RWPE2 (cell line): ENCODE results near the gene MAP3K14.

ENCODE experiments used
- ATAC-seq: fragments of 200-7000 bp; cut with Tn5 transposase; 3 replicates; pipeline ENCODE4 v1.9.1; 2021; ENCODE audit warnings: low read depth
- DNase-seq: peaks from one replicate; pipeline ENCODE4 v3.0.0-alpha.2; 2020; ENCODE audit warnings: low spot score
- H3K27ac ChIP-seq: fragments of 450-650 bp; 2 replicates; pipeline ENCODE4 v1.5.1; 2017; ENCODE audit warnings: mild to moderate bottlenecking; ENCODE audit not compliant: poor library complexity, severe bottlenecking
- H3K27me3 ChIP-seq: fragments of 250-450 bp; sonication (Bioruptor Pico); 2 replicates; pipeline ENCODE4 v1.5.1; 2021; ENCODE audit warnings: mild to moderate bottlenecking, moderate library complexity; ENCODE audit not compliant: insufficient read depth, poor library complexity, severe bottlenecking
- H3K36me3 ChIP-seq: fragments of 250-450 bp; sonication (Bioruptor Pico); 2 replicates; pipeline ENCODE4 v1.5.1; 2020; ENCODE audit warnings: low read depth, mild to moderate bottlenecking, moderate library complexity
- H3K4me1 ChIP-seq: fragments of 250-450 bp; sonication (Bioruptor Pico); 2 replicates; pipeline ENCODE4 v1.5.1; 2021; ENCODE audit warnings: mild to moderate bottlenecking, moderate library complexity; ENCODE audit not compliant: insufficient read depth, poor library complexity, severe bottlenecking
- H3K4me3 ChIP-seq: fragments of 250-450 bp; sonication (Bioruptor Pico); 2 replicates; pipeline ENCODE4 v1.5.1; 2021; ENCODE audit warnings: mild to moderate bottlenecking, moderate library complexity; ENCODE audit not compliant: severe bottlenecking
- H3K9me3 ChIP-seq: fragments of 250-450 bp; sonication (Bioruptor Pico); 2 replicates; pipeline ENCODE4 v1.5.1; 2021; ENCODE audit warnings: mild to moderate bottlenecking, moderate library complexity; ENCODE audit not compliant: severe bottlenecking
- TF ChIP-seq, protein P1 (sequence below): fragments of 450-650 bp; IDR thresholded peaks from one replicate; pipeline ENCODE4 v1.5.1; 2017; ENCODE audit warnings: mild to moderate bottlenecking, moderate library complexity; ENCODE audit not compliant: poor library complexity, severe bottlenecking

MAP3K14 gene

DNA sequence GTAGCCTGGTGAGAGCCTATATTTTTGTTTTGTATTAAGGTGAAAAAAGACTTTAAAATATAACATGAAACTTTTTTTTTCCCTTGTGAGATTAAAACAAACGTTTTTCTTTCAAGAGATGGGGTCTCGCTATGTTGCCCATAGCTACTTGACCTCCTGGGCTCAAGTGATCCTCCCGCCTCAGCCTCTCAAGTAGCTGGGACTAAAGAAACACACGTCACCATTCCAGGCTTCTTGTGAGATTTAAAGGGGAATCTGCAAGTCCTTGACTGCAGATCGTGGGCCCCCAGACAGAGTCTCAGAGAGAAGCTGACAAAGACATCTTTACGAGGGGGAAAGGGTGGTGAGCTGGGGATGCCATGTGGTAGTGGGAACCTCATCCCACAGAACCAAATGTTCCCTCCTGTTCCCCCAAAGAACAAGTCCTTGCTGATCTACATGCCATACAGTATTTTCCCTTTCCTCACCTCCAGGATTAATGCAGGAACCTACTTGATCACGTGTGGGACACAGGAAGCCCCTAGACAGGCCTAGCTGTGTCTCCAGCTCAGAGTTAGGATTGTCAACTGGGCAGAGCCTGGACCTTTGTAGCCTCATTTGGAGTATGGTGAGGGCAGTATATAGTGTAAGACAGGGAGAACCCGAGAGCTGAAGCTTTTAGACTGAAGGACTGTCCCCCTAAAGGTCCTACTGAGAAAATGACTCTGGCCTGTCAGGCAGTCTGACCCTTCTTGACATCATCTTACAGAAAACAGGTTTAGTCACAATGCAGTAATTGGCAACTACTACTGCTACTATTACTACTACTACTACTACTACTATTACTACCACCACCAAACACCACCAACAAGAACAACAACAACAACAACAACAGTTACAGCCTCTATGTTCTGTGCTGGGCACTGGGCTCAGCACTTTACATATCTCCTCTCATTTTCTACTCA is 4.1 kb downstream of the MAP3K14 start:
- Histone ChIP-seq H3K4me1 (peaks cover 51% of the 10 kb centered on the region), H3K36me3 (peaks cover 22% of the 10 kb centered on the region; the same call in 1 of the 2 replicates), H3K27me3 (no peaks in the 10 kb centered on the region), H3K27ac (peak overlapping the region; percentile 98), H3K9me3 (no peaks in the 10 kb centered on the region), H3K4me3 (no peak overlapping the region)
- TF ChIP-seq, protein P1, sequence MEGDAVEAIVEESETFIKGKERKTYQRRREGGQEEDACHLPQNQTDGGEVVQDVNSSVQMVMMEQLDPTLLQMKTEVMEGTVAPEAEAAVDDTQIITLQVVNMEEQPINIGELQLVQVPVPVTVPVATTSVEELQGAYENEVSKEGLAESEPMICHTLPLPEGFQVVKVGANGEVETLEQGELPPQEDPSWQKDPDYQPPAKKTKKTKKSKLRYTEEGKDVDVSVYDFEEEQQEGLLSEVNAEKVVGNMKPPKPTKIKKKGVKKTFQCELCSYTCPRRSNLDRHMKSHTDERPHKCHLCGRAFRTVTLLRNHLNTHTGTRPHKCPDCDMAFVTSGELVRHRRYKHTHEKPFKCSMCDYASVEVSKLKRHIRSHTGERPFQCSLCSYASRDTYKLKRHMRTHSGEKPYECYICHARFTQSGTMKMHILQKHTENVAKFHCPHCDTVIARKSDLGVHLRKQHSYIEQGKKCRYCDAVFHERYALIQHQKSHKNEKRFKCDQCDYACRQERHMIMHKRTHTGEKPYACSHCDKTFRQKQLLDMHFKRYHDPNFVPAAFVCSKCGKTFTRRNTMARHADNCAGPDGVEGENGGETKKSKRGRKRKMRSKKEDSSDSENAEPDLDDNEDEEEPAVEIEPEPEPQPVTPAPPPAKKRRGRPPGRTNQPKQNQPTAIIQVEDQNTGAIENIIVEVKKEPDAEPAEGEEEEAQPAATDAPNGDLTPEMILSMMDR: no peak
- ATAC-seq: no peak
- no peak for DNase-seq

DNA sequence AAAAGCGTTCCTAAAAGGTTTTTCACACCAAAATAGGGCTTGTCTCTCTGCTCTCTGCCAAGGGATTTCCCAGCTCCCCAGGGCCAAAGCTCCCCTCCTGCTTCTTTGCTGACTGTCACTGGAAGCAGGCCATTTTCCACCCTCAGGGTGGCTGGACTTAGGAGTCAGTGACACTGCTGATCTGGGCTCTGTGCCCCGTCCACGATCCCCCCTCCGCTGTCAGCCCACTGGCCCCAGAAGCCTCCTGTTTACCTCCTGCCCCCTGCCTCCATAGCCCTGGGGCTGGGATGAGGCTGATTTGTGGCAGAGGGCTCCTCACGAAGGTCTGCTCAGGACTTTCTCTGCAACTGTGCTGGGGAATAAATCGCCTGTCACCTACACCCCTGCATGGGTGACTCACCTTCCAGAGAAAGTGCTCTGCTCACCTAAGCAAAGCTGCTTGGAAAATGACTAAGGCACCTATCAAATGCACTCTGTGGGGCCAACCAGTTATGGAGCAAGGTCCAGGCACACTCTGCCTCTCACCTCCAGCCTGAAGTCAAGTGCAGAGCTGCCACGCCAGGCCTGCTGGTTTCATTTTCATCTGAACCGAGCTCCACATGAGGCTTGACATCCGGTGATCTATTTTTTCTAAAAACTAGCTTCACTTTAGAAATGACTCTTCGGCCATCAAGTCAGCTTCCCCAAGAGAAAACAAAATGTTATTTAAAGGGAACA is 4.9 kb downstream of the MAP3K14 start:
- ATAC-seq (peak; percentile 83), DNase-seq (peak; percentile 90)
- Histone ChIP-seq H3K4me1 (peaks cover 55% of the 10 kb centered on the region), H3K27ac (peak overlapping the region; percentile 98), H3K27me3 (no peaks in the 10 kb centered on the region), H3K4me3 (no peak overlapping the region), H3K36me3 (peaks cover 22% of the 10 kb centered on the region; the same call in 1 of the 2 replicates), H3K9me3 (no peaks in the 10 kb centered on the region)
- TF ChIP-seq, protein P1: no peak

DNA sequence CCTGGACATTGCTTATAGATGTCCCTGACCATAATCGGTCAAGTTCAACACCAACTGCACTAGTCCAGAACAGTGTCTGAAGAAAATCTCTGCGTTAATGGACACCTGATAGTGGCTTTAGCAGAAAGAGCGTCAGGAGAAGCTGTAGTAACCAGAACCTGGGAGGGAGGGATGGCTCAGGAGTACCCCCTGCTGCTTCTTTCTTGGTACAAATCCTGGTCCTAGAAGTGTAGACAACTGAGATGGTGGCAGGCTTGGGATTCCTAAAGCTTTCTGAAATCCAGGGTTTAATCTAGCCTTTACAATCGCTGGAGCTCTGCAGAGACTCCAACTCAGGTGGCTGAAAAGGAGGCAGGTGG is 5.4 kb downstream of the MAP3K14 start:
- Histone ChIP-seq H3K27me3 (no peaks in the 10 kb centered on the region), H3K36me3 (peaks cover 27% of the 10 kb centered on the region), H3K27ac (peak overlapping the region; percentile 98), H3K4me1 (peaks cover 60% of the 10 kb centered on the region), H3K4me3 (no peak overlapping the region), H3K9me3 (no peaks in the 10 kb centered on the region)
- no peak for DNase-seq
- TF ChIP-seq, protein P1: no peak
- no peak for ATAC-seq

DNA sequence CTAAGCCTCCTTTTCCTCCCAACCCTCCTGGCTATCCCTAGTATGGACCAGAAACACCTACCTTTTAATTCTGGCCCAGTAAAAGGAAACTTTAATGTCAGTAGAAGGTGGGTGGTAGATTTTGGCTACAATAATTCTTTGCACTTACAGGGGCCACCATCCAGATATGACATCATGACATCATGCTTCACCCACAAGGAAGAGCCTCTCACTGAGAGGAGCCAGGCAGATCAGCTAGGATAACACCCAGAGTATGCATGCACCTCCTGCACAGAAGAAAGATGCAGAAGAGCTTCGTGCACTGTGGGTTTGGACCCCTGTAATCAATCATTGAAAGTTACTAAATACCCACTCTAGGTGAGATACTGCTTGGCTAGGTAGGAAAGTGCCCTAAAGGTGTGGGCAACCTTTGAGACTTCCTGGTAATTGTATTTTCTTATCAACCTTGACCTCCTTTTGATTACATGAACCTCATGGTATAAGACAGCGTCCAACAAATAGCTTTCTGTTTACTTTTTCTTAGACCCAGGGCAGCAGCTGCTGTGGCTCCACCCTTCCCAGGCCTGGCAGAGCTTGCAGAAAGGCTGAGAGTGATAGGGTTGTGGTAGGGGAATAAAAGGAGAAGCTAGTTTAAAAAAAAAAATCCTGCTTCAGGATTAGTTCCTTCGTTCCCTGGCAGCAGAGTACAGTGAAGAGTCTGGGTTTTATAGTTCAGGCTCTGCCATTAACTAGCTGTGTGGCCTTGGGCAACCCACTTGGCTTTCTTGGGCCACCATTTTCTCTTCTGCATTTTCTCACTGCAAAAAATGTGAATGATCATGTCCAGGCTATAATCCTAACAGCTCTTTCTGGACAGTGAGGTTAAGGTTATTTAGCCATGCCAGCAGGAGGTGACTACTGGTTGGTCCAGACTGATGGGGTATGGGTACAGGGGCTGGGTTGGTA is 6.2 kb downstream of the MAP3K14 start:
- TF ChIP-seq, protein P1: no peak
- Histone ChIP-seq H3K9me3 (no peaks in the 10 kb centered on the region), H3K4me3 (no peak overlapping the region), H3K36me3 (peaks cover 27% of the 10 kb centered on the region), H3K4me1 (peaks cover 68% of the 10 kb centered on the region), H3K27ac (peak overlapping the region; percentile 98), H3K27me3 (no peaks in the 10 kb centered on the region)
- no peak for ATAC-seq
- DNase-seq: no peak
